Fibroblast of gingiva (primary cell): Measurements from ENCODE around the gene IGFLR1.
"Not testable (repeated sequence)": the region's sequence is repeated elsewhere in the genome, so short reads cannot be mapped to it uniquely, and the experiment has no call there.

Experiments used
- DNase-seq: peaks from one replicate; pipeline ENCODE4 v3.0.0-alpha.2; 2011; ENCODE audit warnings: low read depth

The IGFLR1 gene

GRCh38 chr19:35777086-35777841 lies 35.0 kb upstream of the IGFLR1 start:
- no peak for DNase-seq

GRCh38 chr19:35776102-35776788 lies 34.0 kb upstream of the IGFLR1 start:
- no peak for DNase-seq

GRCh38 chr19:35775298-35776101 lies 33.2 kb upstream of the IGFLR1 start, which contains the start of gene ARHGAP33:
ARHGAP33 (plus strand) TSS chr19:35775564; CDS start chr19:35775659, 95 bp downstream.
- peak; percentile 91 for DNase-seq

DNA sequence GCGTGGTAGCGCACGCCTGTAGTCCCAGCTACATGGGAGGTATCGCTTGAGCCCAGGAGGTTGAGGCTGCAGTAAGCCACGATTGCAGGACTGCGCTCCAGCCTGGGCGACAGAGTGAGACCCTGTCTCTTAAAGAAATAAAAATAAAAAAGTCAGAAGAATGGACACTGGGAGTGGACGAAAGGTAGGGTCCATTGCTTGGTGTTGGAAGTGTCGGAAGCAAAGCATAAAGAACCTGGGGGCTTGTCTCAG lies 32.7 kb upstream of the IGFLR1 start:
- no peak for DNase-seq

- DNase-seq: no peak
Measured at GRCh38 chr19:35774274-35775045, 32.2 kb upstream of the IGFLR1 start.

GRCh38 chr19:35773020-35773806 lies 31.0 kb upstream of the IGFLR1 start:
- no peak for DNase-seq

DNA sequence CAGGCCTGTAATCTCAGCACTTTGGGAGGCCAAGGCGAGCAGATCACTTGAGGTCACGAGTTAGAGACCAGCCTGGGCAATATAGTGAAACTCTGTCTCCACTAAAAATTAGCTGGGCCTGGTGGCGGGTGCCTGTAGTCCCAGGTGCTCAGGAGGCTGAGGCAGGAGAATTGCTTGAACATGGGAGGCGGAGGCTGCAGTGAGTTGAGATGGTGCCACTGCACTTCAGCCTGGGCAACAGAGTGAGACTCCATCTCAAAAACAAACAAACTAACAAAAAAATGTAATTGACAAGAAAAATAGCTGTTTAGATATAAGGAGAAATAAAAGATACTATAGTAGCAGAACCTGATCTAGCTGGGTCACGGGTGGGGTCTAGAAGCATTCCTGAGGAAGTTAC lies 30.1 kb upstream of the IGFLR1 start:
- not testable (repeated sequence) for DNase-seq

DNA sequence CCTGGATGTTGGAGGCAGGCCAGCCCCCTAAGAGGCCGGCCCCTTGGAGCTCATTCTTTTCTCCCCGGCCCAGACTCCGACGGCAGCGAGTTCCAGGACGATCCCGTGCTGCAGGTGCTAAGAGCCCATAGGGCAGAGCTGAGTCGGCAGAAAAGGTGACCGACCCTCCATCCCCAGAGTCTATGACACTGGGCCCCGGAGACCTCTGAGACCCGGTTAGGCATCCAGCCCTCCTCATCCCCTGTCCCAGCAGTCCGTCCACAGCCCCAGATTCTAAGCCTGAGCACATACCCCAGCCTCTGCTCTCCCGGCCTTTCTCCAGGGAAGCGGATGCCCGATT lies 25.8 kb upstream of the IGFLR1 start:
- no peak for DNase-seq

- no peak for DNase-seq
Measured at GRCh38 chr19:35767288-35768081, 25.2 kb upstream of the IGFLR1 start.

DNA sequence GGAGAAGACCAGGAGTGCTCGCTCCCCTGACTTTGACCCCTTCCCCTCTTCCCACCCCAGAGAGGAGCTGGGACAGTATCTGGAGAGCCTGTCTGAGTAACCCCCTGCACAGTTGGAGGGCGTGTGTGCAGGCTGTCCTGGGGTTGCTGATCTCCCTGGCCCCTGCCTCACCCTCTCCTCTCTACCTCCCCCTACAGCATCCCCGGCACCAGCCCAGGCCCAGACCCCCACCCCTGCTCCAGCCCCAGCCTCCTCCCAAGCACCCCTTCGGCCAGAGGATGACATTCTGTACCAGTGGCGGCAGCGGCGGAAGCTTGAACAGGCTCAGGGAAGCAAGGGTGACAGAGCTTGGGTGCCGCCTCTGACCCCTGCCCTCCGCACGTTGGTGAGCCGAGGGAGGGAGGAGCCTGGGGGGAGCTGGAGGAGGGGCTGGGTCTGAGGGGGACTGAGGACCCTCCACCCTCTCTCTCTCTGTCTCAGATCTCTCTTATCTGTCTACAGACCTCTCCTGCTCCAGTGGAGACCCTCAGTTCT lies 24.4 kb upstream of the IGFLR1 start:
- no peak for DNase-seq

DNA sequence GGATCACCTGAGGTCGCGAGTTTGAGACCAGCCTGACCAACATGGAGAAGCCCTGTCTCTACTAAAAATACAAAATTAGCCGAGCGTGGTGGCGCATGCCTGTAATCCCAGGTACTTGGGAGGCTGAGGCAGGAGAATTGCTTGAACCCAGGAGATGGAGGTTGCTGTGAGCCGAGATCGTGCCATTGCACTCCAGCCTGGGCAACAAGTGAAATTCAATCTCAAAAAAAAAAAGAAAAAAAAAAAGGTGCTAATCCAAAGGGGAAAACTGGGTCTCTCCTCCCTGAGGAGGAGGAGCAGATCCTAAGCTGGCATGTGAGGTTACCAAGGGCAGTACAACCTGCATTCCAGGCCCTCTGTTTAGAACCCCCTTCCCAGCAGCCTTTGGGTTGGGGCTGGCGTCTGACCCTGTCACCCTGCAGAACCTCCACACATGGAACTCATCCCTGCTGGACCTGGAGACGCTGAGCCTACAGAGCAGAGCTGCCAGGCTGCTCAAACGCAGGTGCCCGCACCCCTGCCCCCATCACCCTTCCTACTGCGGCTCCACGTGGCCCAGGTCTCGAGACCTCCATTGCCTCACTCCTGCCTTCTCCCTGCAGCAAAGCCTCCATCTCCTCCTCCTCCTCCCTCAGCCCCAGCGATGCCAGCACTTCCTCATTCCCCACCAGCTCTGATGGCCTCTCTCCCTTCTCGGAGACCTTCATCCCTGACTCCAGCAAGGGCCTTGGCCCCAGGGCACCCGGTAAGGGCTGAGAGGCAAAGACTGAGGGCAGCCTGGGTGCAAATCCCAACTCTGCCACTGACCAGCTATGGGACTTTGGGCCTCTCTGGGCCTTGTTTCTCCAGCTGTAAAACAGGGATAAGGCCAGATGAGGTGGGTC lies 22.4 kb upstream of the IGFLR1 start:
- no peak for DNase-seq

GRCh38 chr19:35760711-35761349 lies 18.6 kb upstream of the IGFLR1 start:
- peak; percentile 12 for DNase-seq

- no peak for DNase-seq
Measured at GRCh38 chr19:35759697-35760096, 17.4 kb upstream of the IGFLR1 start.

GRCh38 chr19:35757749-35758608 lies 15.7 kb upstream of the IGFLR1 start, which contains the start of gene PROSER3:
PROSER3 (plus strand) TSS chr19:35758176; CDS start chr19:35758216, 40 bp downstream.
- DNase-seq: peak; percentile 100

- peak; percentile 92 for DNase-seq
Measured at GRCh38 chr19:35757231-35757748, 15.0 kb upstream of the IGFLR1 start.

- DNase-seq: peak; percentile 79
Measured at GRCh38 chr19:35756377-35757230, 14.4 kb upstream of the IGFLR1 start, which contains the start of gene HSPB6. HSPB6 (minus strand) TSS chr19:35757029; CDS start chr19:35757008, 21 bp downstream.
